T-cell (primary cell): Measurements from ENCODE around the gene ITIH2. TPM values are rescaled to one million over a fixed set of nuclear protein-coding genes. Genes with fewer than 3 reads are reported as not detected.
"Not testable (repeated sequence)": the region's sequence is repeated elsewhere in the genome, so short reads cannot be mapped to it uniquely, and the experiment has no call there.

Source experiments
- ATAC-seq, 4 experiments: fragments of 200-7000 bp in 3 of 4; fragments of 150-1000 bp in 1 of 4; cut with Tn5 transposase; replicated peaks in 1 of 4; 1 replicate in 3 of 4; 2 replicates in 1 of 4; pipeline ENCODE4 v1.10.0; 2021; ENCODE audit warnings: moderate library complexity in 3 of 4, mild to moderate bottlenecking in 2 of 4, moderate number of reproducible peaks in 1 of 4
- CTCF ChIA-PET, 2 donors: fragments of 300-600 bp; sonication (Branson Sonifier 250); formaldehyde crosslinking; loops; one replicate each; lab custom pipeline; 2022; ENCODE audit warnings: antibody characterized with exemption in 2 of 2; lab: Charles Lee
- POLR2A ChIA-PET, 2 donors: fragments of 300-600 bp; sonication (Branson Sonifier 250); formaldehyde crosslinking; loops; one replicate each; lab custom pipeline; 2022; ENCODE audit warnings: antibody characterized with exemption in 2 of 2; lab: Charles Lee
- DNase-seq, 35 experiments: peaks; one replicate each; pipeline versions ENCODE4 v3.0.0 to v3.0.0-alpha.2; 2013 to 2023
- H3K27ac ChIP-seq: one replicate; pipeline ENCODE4 v1.5.1; 2013; ENCODE audit warnings: low read length
- H3K27me3 ChIP-seq, 2 experiments: replicated peaks in 1 of 2; 1 replicate in 1 of 2; 2 replicates in 1 of 2; pipeline versions ENCODE4 v1.6.1 to v1.7.0; 2013; ENCODE audit warnings: low read length in 1 of 2, mixed read lengths in 1 of 2; ENCODE audit not compliant: control insufficient read depth in 2 of 2, insufficient read depth in 2 of 2; ENCODE audit errors: extremely low read depth in 1 of 2
- H3K36me3 ChIP-seq, 2 donors: 1 replicate in 1 of 2; 2 replicates in 1 of 2; pipeline versions ENCODE4 v1.6.1 to v1.7.0; 2013; ENCODE audit warnings: low read length in 1 of 2; ENCODE audit not compliant: control insufficient read depth in 2 of 2, insufficient read depth in 1 of 2; ENCODE audit errors: extremely low read depth in 1 of 2
- H3K4me1 ChIP-seq, 2 experiments: 1 replicate in 1 of 2; 2 replicates in 1 of 2; pipeline versions ENCODE4 v1.6.1 to v1.7.0; 2013; ENCODE audit warnings: low read length in 2 of 2, mixed read lengths in 1 of 2; ENCODE audit not compliant: insufficient read depth in 2 of 2, control insufficient read depth in 1 of 2; ENCODE audit errors: extremely low read depth in 1 of 2
- H3K4me3 ChIP-seq, 2 donors: 1 replicate in 1 of 2; 2 replicates in 1 of 2; pipeline versions ENCODE4 v1.5.1 to v1.7.0; 2013; ENCODE audit warnings: mild to moderate bottlenecking in 2 of 2, low read length in 1 of 2, moderate library complexity in 1 of 2; ENCODE audit not compliant: control insufficient read depth in 1 of 2; ENCODE audit errors: extremely low read depth in 1 of 2
- H3K9me3 ChIP-seq: 2 replicates; pipeline ENCODE4 v1.7.0; 2013
- H3K27ac Mint-ChIP-seq, 2 donors: one replicate each; pipeline ENCODE4 v1.8.0; 2020 to 2021; ENCODE audit warnings: mild to moderate bottlenecking in 2 of 2, mixed read lengths in 2 of 2
- H3K27me3 Mint-ChIP-seq, 2 donors: one replicate each; pipeline ENCODE4 v1.8.0; 2021 to 2022; ENCODE audit warnings: mixed read lengths in 2 of 2
- H3K36me3 Mint-ChIP-seq: one replicate; pipeline ENCODE4 v1.8.0; 2021; ENCODE audit warnings: mixed read lengths
- H3K4me1 Mint-ChIP-seq, 3 donors: one replicate each; pipeline ENCODE4 v1.8.0; 2020 to 2022; ENCODE audit warnings: mixed read lengths in 3 of 3, mild to moderate bottlenecking in 1 of 3
- H3K4me3 Mint-ChIP-seq, 3 donors: one replicate each; pipeline ENCODE4 v1.8.0; 2020 to 2022; ENCODE audit warnings: mild to moderate bottlenecking in 3 of 3, mixed read lengths in 3 of 3, moderate library complexity in 3 of 3
- H3K9me3 Mint-ChIP-seq, 3 donors: one replicate each; pipeline ENCODE4 v1.8.0; 2020 to 2022; ENCODE audit warnings: mixed read lengths in 3 of 3
- WGBS: methylation state at CpG from one replicate; pipeline ENCODE4 v1.1.5; 2013; ENCODE audit warnings: missing lambda C conversion rate; ENCODE audit not compliant: insufficient coverage; 5-methylcytosine and 5-hydroxymethylcytosine counted together
- total RNA-seq, 35 experiments: library from RNA in 6 of 35; stranded (reverse) in 6 of 35; fragments of 120-200 nt in 1 of 35; gene quantifications; one replicate each; pipeline versions ENCODE4 v1.2.1 to v1.2.4 and lab custom pipeline; 2013 to 2026

ITIH2 gene
- total RNA-seq, 5 donors from 2014 or later (not counting 1 experiment from before 2014, with no cell fraction given) = 0.72 to 2.1 (median 1.5) TPM; not detected in 2

GRCh38 chr10:7692368-7692767, 10.7 kb upstream of the ITIH2 start:
- H3K36me3 ChIP-seq, H3K36me3 Mint-ChIP-seq, H3K27ac Mint-ChIP-seq, CTCF ChIA-PET, H3K4me1 Mint-ChIP-seq, H3K27ac ChIP-seq, H3K4me3 Mint-ChIP-seq, H3K4me3 ChIP-seq, ATAC-seq, H3K4me1 ChIP-seq, H3K27me3 Mint-ChIP-seq, DNase-seq, H3K9me3 ChIP-seq, POLR2A ChIA-PET, H3K27me3 ChIP-seq: not testable (repeated sequence)
- peaks cover 6 to 17% (median 12%) of the 10 kb centered on the region in 3 donors for H3K9me3 Mint-ChIP-seq

- ATAC-seq, H3K27me3 ChIP-seq, H3K36me3 Mint-ChIP-seq, H3K9me3 ChIP-seq, H3K4me3 Mint-ChIP-seq, DNase-seq, H3K36me3 ChIP-seq, H3K27ac Mint-ChIP-seq, H3K27ac ChIP-seq, POLR2A ChIA-PET, H3K27me3 Mint-ChIP-seq, H3K4me1 Mint-ChIP-seq, H3K4me3 ChIP-seq, H3K4me1 ChIP-seq: not testable (repeated sequence)
- peaks cover 6 to 17% (median 12%) of the 10 kb centered on the region in 3 donors for H3K9me3 Mint-ChIP-seq
- CTCF ChIA-PET = interaction anchor here in 1 of 2 donors (0.6 kb wide), 1 partner anchor 10 kb away, joined by 3 read pairs; the partner anchor contains the start of gene ITIH2
These were observed 9.9 kb upstream of the ITIH2 start for GRCh38 chr10:7693194-7693593.

GRCh38 chr10:7696545-7696944, 6.6 kb upstream of the ITIH2 start:
- DNase-seq (no peak), ATAC-seq (no peak)
- Mint-ChIP-seq H3K9me3 (peaks cover 6 to 11% (median 7%) of the 10 kb centered on the region in 3 donors), H3K4me1 (no peaks in the 10 kb centered on the region), H3K4me3 (no peak overlapping the region), H3K27me3 (peaks cover 20% of the 10 kb centered on the region in 2 donors), H3K27ac (no peak overlapping the region), H3K36me3 (no peaks in the 10 kb centered on the region)
- ChIA-PET POLR2A (no interaction called here), CTCF (no interaction called here)
- H3K27me3 ChIP-seq = peaks cover 0 to 12% of the 10 kb centered on the region in 2 experiments
- H3K4me3 ChIP-seq = no peak overlapping the region
- H3K27ac ChIP-seq = no peak overlapping the region
- H3K9me3 ChIP-seq = no peaks in the 10 kb centered on the region
- 59% methylated on average over 3 of the region's 3 CpGs for WGBS
- no peaks in the 10 kb centered on the region for H3K4me1 ChIP-seq
- no peaks in the 10 kb centered on the region for H3K36me3 ChIP-seq

- ATAC-seq = no peak
- WGBS = 90% methylated on average over 8 of the region's 8 CpGs
- no peak for DNase-seq
- Mint-ChIP-seq H3K27ac (no peak overlapping the region), H3K4me3 (no peak overlapping the region), H3K36me3 (no peaks in the 10 kb centered on the region), H3K4me1 (no peaks in the 10 kb centered on the region), H3K27me3 (peaks cover 22 to 23% of the 10 kb centered on the region in 2 donors), H3K9me3 (peaks cover 6 to 11% (median 7%) of the 10 kb centered on the region in 3 donors)
- Histone ChIP-seq H3K36me3 (no peaks in the 10 kb centered on the region), H3K4me1 (no peaks in the 10 kb centered on the region), H3K9me3 (no peaks in the 10 kb centered on the region), H3K27ac (no peak overlapping the region), H3K4me3 (no peak overlapping the region), H3K27me3 (peaks cover 0 to 20% of the 10 kb centered on the region in 2 experiments)
- ChIA-PET CTCF (no interaction called here), POLR2A (no interaction called here)
These were observed 5.7 kb upstream of the ITIH2 start for GRCh38 chr10:7697426-7697825.

- WGBS = no CpG with 5 or more reads among the region's 2 CpGs
- peaks cover 34 to 41% of the 10 kb centered on the region in 2 donors for H3K27me3 Mint-ChIP-seq
These were observed 2.5 kb upstream of the ITIH2 start for GRCh38 chr10:7700577-7701125.

GRCh38 chr10:7701158-7701742, 1.9 kb upstream of the ITIH2 start:
- CTCF ChIA-PET = interaction anchor here (1.0 to 1.1 kb wide), 2 partner anchors 176 to 180 kb away, joined by 3 to 4 read pairs; no protein-coding TSS in a partner anchor
- H3K27ac ChIP-seq = no peak overlapping the region
- no peak for ATAC-seq

More at GRCh38 chr10:7700577-7701125, 2.5 kb upstream of the ITIH2 start:
- Histone ChIP-seq H3K36me3 (no peaks in the 10 kb centered on the region), H3K27ac (no peak overlapping the region), H3K27me3 (peaks cover 0 to 27% of the 10 kb centered on the region in 2 experiments), H3K4me1 (no peaks in the 10 kb centered on the region), H3K4me3 (no peak overlapping the region), H3K9me3 (no peaks in the 10 kb centered on the region)
- ATAC-seq (no peak), DNase-seq (no peak)
- H3K36me3 Mint-ChIP-seq = no peaks in the 10 kb centered on the region
- H3K4me1 Mint-ChIP-seq = no peaks in the 10 kb centered on the region
- ChIA-PET CTCF (interaction anchor here in 1 of 2 donors (1.0 kb wide), 1 partner anchor 175 kb away, joined by 4 read pairs; no protein-coding TSS in a partner anchor), POLR2A (no interaction called here)
- H3K27ac Mint-ChIP-seq = no peak overlapping the region
- H3K9me3 Mint-ChIP-seq = no peaks in the 10 kb centered on the region
- H3K4me3 Mint-ChIP-seq = no peak overlapping the region

More at GRCh38 chr10:7701158-7701742, 1.9 kb upstream of the ITIH2 start:
- no peaks in the 10 kb centered on the region for H3K36me3 ChIP-seq
- peaks cover 0 to 29% of the 10 kb centered on the region in 2 experiments for H3K27me3 ChIP-seq
- Mint-ChIP-seq H3K9me3 (no peaks in the 10 kb centered on the region), H3K4me3 (no peak overlapping the region), H3K4me1 (no peaks in the 10 kb centered on the region), H3K27me3 (peaks cover 34 to 43% of the 10 kb centered on the region in 2 donors), H3K27ac (no peak overlapping the region), H3K36me3 (no peaks in the 10 kb centered on the region)
- no peak for DNase-seq
- H3K4me1 ChIP-seq = no peaks in the 10 kb centered on the region
- 90% methylated on average over 2 of the region's 8 CpGs for WGBS
- no peaks in the 10 kb centered on the region for H3K9me3 ChIP-seq
- H3K4me3 ChIP-seq = no peak overlapping the region
- POLR2A ChIA-PET = no interaction called here
